ENCODE data around the gene HRNR.

HRNR gene

DNA sequence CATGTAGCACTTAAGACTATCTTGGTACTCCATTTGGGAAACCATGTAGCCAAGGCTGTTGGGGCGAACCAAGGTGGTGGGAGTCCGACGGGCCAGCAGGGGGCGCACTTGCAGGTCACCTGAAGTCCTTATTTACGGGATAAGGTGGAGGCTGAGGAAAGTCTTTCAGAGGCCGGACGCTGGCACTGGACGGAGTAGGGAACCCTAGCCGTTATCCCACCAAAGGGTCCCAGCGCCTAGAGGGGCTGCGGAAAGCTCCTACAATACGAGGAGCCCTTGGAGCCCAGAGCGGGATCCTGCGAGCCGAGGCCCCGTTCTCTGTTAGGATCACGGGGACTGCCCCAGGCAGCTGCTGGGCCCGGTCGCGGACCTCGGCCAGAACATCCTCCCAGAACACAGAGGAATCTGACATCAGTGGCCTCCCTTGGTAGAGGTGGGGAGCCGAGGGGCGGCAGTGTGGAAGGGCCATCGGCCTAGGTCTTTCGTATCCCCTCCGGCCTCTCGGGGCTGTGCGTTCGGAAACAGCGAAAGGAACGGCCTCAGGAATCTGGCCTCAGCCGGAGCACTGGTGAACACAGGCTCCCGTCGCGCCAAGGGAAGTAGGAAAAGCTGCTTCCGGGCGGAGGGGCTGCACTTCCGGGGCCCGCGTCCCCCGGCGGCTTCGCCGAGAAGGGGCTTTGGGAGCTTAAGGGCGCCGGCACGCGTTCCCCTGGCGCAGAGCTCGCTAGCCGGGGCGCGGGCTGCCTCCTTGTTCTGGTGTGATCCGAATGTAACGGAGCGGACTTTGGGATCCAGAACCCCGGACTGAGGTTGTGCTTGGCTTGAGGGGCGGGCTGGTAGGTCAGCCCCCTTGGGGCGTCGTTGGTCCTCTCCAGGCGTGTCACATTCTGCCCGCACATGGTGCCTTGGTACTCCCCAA, 35.1 kb downstream of the HRNR start:
- DNase-seq: no peak

- DNase-seq: no peak
Measured at GRCh38 chr1:152186556-152187285, 37.3 kb downstream of the HRNR start.

- DNase-seq: no peak
Measured at GRCh38 chr1:152185544-152186391, 38.2 kb downstream of the HRNR start.

DNA sequence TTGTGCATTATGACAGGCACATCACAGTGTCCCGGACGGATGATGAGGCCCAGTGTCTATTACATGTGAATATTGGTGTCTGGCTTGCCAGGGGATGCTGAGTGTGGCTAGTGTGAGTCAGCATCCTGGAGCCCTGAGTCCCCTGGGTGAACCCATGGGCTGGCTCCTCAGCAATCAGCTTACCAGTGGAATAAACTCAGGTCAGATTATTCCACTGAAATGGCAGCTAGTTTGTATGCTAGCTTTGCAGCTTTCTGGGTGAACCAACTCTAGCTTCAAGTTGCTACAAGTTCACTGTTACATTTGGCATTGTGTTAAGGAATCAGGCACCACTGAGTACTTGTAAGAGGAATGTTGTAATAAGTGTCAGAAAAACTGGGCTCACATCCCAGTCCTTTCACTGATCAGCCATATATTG, 41.0 kb downstream of the HRNR start:
- DNase-seq: no peak

DNA sequence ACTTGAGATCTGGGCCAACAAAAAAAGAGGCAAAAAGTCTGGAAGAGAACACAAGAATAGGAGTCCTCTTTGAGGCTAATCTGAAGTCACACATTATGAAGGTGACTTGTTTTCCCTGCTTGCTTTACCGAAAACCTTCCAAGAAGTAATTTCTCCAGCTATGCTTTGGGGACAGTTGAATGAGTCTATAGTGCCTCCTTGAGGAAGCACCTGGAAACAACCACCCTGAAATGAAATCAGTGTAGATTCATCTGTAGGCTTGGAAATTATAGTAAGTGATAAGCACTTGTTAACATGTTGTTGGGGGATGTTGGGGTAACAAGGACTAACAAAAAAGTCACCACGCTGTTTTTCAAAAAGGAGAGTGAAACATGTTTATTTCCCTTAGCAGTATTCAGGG, 41.6 kb downstream of the HRNR start:
- no peak for DNase-seq

DNA sequence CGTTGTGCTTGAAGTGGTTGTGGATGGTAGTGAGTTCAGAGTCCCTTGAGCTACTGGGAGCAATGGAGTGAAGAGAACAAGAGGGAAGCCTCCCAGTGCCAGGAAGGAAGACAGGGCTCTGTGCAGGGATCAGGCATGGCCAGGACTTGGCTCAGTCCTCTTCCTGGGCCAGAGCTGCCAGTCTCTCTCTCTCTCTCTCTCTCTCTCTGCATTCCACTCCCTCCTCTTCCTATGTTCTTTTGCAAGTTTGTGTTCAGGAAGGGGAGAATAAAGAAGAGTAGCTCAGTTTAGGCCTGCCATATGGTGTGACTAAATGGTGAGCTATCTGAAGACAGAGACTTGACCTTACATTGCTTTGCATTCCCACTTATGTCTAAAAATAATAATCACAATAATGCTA, 44.4 kb downstream of the HRNR start:
- DNase-seq: no peak

DNA sequence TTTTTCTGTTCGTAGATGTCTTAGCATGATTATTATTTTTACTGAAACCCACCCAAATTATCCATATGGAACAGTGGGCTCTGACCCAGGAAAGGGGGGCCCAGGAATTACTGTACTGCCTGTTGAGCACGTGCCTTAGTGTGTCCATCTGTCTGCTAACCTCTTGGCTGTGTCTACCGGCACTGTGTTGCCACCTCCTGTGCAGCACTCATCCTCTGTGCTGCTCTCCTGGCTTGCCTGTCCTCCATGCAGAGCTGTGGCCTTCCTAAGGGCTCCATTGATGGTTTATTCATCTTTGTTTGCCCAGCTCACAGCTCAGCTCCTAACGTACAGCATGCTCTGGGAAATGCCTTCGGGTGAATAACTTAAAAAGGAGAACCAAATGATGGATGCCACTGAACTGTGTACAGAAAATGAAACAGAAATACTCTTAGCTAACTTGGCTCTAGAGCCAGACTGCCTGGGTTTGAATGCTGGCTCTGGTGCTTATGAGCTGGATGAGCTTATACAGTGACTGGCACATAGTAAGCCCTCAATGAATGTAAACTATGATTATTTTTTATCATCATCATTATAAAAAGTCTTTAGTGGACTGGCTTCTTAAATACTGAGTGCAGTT, 53.6 kb downstream of the HRNR start:
- no peak for DNase-seq

DNA sequence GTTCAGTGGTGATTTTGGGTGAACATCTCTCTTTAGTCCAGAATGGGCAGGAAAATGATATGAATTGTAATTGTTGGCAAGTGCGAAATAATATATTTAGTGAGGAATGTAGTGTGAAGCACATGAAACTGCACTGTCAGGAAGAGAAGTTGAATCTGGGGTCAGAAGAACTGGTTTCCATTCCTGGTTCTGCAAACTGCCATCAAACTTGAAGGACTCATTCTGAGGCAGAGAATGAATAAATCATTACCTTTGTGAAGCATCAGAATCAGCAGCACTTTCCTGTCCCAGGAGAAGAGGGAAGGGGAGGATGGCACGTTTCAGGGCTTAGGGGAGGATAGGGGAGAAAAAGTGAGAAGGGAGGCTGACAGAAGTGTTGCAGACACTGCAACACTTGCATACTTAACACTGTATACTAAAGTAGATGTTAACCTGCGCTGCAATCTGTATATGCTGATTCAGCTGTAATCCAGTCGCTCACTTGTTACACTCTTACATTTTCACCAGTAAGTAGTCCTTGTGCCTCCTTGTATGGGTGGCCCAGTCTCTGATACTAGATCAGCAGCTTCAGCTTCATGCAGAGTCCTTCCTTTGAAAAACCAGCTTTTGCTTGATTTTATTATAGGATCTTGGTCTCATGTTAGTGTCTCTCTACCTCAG, 54.5 kb downstream of the HRNR start:
- no peak for DNase-seq

- no peak for DNase-seq
Measured at GRCh38 chr1:152168535-152168868, 55.5 kb downstream of the HRNR start.

DNA sequence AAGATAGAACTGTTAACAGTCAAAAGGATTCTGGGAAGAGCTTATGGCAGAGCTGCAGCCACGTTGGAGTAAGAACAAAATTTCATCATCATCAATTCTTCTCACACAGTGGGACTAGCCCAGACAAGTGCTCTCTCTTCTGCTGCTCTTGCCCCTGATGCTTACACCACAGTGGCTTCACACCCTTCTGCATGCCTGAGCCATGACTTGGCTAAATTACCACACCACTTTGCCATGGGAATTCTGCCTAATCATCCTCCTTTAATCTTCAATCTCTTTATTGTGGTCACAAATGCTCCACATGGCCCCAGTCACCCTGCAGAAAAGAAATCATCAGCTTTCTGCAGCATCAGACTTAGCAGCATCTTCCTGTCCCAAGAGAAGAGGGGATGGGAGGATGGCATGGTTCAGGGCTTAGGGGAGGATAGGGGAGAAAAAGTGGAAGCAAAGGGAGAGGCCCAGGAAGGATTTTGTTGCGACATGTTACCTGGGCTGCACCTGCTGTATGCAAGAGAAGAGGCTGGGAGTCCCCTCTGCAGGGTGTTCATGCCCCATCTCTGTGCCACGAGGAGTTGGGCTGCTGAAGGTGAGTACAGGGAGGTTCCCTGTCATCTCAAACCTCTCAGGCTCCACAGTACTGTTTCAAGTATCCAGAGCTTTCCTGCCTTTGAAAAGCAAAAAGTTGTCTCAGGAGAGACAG, 56.0 kb downstream of the HRNR start:
- no peak for DNase-seq

DNA sequence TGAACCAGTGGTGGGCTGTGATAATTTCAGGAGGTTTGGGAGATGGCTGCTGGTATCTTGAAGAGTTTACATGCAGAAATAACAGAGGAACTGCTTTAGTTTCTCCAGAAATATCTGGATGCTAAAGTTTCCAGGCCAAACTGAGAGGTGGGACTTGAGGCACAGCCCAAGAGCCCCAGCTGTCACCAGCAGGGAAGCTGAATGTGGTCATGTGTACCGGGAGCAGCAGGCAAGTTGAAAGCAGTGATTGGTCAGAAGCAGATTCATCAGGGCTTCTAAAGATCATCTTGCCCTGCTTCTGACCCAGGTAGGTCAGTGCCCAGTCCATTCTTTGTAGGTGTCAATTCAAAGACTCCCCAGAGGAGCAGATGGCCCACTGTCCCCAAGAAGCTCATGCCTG, 57.0 kb downstream of the HRNR start:
- DNase-seq: no peak

DNA sequence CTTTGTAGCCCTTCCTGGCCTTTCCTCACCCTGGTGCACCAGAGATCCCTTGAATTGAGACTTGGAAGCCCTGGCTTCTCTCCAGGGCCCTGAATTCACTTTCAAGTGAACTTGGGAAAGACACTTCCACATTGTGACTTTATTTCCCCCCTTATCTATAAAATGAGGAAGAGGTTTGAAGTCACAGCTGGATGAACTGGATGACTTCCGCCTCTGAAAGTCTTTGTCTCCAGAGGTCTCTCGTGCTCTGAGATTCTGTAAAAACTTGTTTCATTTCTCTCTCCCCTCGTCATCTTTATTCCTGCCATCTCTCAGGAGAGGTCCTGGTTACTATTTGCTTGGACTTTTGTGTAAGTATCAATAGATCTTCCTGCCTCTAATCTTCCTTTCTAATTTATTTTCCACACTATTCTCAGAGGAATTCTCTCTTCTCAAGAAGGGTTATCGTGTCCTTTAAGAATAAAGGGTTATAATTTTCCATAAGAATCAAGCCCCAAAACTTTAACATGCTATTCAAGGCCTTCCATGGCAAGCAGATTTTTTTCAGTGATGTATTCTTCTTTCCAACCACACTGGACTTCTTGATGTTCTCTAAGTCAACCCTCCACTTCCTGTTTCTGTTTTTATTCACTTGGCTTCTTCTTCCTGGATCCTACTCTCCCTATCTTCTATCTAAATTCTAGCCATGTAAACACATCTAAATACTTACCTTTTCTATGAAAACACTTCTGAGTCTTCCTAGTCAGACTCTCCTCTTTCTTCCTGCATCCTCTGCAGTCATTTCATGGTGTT, 58.5 kb downstream of the HRNR start:
- no peak for DNase-seq

- no peak for DNase-seq
Measured at GRCh38 chr1:152164517-152165136, 59.4 kb downstream of the HRNR start.

GRCh38 chr1:152162792-152163463, 61.1 kb downstream of the HRNR start:
- no peak for DNase-seq
